SK-N-MC (cell line): ENCODE data around the gene CHN2.

Experiments
- EZH2 ChIP-seq: fragments of 200-600 bp; sonication (generic); IDR thresholded peaks from one replicate; pipeline ENCODE4 v1.6.1; 2017; ENCODE audit warnings: antibody characterized with exemption
- POLR2AphosphoS5 ChIP-seq: IDR thresholded peaks from 2 replicates; pipeline ENCODE4 v1.6.1; 2012; ENCODE audit warnings: mild to moderate bottlenecking, low read depth, low read length, borderline replicate concordance

GRCh38 chr7:29377718-29378117 is 183.1 kb downstream of the CHN2 start:
- TF ChIP-seq POLR2AphosphoS5 = no peak
- no peak for TF ChIP-seq EZH2
